HG02571 (cell line): ENCODE measurements around the gene FAM163B.
"Not testable (repeated sequence)": the region's sequence is repeated elsewhere in the genome, so short reads cannot be mapped to it uniquely, and the experiment has no call there.

Experiments used
- ATAC-seq: cut with Tn5 transposase; IDR thresholded peaks from one replicate; pipeline ENCODE4 v1.9.1; 2021; ENCODE audit warnings: mild to moderate bottlenecking, moderate library complexity; ENCODE audit not compliant: unreplicated experiment

The FAM163B gene

DNA sequence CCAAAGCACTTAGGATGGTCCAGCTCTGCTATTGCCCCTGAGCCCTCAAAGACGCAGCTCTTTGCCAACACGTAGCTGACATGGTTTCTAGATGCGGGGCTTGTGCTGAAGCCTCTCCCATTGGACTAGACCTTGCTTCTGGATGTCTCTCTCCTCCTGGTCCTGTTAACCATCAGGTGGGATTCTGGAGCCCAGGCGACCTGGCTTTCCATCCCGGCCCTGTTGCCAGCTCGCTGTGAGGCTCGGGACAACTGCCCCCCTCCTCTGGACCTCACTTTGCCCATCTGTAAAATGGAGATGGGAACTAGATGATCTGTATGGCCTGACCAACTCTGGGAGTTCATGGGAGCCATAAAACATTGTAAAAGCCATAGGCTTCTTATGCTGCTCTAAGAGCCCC is 31.0 kb upstream of the FAM163B start:
- no peak for ATAC-seq

DNA sequence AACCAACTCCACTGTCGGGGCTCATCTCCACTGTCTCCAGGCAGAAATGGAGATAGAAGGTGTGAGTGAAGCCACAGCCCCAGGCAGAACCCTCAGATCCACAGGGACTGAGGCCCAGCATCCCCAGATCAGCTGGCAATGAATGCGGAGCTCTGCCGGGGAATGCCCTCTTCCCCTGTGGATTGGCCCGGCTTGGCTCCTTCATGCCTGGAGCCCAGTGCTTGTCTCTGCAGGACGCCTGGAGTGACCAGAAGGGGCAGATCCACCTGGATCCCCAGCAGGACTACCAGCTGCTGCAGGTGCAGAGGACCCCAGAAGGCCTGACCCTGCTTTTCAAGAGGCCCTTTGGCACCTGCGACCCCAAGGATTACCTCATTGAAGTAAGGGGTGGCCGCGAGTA is 30.4 kb upstream of the FAM163B start:
- ATAC-seq, result no peak

DNA sequence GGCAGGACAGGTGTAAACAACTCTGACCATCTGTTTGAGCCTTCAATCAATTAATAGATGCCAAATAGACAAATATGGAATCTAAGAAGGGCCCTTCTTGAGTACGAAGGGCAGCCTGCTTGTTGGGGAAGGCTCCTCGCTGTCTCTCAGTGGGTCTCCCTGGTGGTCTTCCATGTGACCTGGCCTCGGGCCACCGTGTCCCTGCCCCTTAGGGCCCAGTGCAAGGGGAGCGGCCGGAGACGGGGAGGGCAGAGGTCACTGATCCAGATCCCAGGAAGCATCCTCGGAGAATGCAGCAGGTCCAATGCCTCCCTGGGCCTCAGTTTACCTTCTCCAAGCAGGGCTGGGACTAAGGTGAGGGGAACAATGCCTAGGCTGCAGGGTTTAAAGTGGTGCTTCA is 29.5 kb upstream of the FAM163B start:
- ATAC-seq, result no peak

DNA sequence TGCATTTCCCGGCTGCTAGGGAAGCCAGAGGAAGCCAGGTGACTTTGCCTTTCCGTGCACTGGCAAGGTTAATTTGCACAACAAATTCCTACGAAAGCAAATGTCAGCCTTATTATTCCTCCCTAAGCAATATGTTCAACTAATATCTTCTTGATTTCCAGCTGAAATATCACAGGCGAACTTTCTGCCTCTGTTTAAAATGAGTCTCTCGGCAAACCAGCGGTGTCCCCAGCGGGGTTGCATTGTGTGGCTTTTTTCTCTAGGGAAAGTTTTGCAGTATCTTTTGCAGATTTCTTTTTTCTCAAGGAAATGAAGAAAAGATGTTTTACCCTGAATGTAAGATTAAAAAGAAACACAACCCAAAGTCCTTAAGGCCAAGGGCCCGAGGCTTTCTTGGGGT is 28.9 kb upstream of the FAM163B start:
- no peak for ATAC-seq

DNA sequence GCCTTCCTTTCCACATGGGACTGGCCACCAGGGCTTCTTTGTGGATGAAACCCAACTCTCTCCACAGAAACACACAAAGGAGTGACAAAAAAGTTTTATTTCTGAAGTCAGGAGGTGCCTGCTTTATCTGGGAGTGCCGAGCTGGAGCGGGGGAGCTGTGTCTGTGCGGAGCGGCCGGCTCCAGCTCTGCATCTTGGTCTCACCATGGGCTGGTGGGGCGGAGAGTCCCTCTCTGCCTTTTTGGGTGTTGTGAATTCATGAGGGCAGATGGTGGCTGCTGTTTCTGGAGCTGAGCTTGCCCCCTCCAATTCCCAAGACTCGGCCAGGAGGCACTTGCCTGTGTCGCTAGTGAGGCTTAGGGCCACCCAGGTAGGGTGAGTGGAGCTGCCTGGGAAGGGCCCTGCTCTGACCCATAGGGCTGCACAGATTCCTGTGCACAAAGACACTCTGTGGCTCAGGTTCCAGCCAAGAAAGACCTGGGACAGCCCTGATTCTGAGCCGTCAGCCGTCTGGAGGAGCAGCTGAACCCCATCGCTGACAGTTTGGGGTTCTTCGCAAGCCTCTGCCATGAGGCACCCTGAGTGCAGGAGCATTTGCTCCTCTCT is 28.4 kb upstream of the FAM163B start:
- no peak for ATAC-seq

DNA sequence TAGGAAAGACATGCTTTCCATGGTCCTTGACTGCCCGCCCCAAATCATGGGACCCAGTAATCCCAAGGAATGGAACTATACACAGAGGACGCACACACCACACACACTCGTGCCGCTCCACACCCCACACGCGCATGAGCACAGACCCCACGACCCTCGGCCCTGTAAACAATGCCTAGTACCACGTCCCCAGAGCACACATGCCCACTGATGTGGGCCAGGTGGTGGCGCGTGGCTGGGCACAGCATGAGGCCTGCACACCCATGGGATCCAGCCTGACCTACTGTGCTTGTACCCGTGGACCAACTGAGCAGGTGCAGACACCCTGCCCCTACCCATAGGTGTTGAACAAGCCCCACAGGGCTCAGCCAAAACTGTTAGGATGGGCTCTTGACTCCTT is 27.7 kb upstream of the FAM163B start:
- ATAC-seq, result no peak

DNA sequence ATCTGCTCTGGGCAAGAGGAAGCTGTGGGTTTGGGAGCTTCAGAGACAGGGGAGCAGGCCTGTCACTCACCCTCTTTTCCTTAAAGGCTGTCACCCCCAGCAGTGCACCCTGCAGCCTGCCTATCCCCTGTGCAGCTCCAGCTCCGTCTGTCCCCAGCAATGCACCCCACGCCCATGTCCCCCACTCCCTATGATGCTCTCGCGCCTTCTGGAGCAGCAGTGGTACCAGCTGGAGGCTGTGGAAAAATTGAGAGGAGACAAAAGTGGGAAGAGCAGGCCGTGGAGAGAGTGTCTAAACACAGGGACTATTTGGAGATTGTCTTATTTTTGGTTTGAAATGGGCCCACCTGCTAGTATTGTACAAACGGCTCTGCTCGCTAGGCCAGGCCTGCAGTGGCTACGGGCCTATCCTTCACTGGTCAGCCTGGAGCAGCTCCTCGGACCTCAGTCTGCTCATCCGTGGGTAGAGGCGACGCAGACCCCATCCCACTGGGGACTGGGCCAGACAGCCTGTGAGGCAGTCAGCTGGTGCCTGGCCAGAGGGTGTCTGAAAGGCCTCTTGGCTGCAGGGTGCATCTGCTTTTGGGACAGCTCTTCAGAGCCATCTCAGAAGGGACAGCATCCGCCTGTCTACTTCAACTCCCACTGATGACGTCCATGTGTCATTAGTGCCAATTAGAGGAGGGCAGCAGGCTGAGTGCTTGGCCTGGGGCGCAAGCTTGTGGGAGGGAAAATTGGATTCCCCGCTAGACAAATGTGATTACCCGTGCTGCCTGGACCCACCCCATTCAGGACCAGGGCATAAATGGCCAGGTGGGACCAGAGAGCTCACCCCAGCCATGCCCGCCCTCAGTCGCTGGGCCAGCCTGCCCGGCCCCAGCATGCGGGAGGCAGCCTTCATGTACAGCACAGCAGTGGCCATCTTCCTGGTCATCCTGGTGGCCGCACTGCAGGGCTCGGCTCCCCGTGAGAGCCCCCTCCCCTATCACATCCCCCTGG is 26.6 kb upstream of the FAM163B start, which contains the start of gene DBH:
Gene DBH (plus strand): TSS at position 831 of the 999 bp plus-strand sequence. CDS start 9 bp downstream, at position 840.
- no peak for ATAC-seq

DNA sequence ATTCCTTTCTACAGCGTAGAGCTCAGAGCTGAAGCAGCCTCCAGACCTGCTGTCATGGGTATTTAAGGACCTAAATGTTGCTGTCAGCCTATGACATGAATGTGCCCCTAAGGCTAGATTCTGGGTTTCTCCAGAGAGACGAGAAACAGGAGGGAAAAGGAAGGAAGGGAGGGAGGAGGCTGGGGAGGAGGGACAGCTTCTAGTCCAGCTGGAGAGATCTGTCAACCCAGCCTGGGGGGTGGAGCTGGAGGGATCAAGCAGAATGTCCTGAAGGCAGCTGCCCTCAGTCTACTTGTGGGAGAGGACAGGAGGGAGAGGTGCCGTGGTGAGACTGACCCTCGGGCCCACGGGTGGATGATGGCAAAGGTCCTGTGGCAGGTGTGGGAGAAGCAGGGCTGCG is 25.9 kb upstream of the FAM163B start:
- ATAC-seq, result no peak

DNA sequence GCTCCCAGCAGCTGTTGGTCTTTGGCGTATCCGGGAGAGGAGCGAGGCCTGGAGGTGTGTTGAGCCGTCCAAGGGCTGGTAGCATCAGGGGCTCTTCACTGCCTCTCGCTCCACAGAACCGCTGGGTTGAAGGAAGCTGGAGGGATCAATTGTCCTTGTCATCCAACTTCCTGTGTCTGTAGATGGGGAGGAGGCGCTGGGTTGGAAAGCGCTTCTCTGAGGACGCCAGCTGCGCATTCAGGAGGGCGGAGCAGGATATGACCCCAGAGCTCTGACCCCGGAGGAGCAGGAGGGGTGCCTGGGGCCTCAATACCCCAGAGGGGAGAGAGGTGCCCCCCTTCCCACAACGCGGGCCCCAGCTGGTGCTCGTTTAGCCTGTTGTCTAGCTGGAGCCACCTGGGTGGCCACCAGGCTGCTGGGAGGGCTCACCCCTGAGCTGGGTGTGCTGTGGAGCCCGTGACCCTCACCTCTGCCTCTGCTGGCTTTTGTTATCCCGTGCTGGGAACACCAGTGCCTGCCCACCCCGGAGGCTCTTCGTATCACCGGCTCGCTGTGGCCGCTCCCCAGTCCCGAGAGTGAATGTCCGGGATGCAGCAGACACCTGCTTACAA is 25.0 kb upstream of the FAM163B start:
- ATAC-seq, result no peak

DNA sequence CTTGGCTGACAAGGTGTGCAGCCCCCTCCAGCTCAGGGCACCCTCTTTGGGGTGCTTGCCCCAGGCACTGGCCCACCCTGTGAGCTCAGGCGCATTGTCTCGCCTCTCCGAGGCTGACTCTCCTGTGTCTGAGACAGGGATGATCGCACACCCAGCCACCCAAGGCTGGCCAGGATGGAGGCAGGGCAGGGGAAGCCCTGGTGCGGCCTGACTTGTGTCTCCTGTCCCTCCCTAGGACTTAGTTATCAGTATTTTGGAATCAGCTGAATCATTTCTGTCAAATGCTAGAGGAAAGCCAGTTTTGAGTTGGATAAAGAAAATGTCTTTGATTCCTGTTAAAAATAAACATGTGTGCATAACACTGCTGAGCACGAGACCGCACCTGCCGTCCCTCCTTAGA is 24.5 kb upstream of the FAM163B start:
- ATAC-seq, result no peak

DNA sequence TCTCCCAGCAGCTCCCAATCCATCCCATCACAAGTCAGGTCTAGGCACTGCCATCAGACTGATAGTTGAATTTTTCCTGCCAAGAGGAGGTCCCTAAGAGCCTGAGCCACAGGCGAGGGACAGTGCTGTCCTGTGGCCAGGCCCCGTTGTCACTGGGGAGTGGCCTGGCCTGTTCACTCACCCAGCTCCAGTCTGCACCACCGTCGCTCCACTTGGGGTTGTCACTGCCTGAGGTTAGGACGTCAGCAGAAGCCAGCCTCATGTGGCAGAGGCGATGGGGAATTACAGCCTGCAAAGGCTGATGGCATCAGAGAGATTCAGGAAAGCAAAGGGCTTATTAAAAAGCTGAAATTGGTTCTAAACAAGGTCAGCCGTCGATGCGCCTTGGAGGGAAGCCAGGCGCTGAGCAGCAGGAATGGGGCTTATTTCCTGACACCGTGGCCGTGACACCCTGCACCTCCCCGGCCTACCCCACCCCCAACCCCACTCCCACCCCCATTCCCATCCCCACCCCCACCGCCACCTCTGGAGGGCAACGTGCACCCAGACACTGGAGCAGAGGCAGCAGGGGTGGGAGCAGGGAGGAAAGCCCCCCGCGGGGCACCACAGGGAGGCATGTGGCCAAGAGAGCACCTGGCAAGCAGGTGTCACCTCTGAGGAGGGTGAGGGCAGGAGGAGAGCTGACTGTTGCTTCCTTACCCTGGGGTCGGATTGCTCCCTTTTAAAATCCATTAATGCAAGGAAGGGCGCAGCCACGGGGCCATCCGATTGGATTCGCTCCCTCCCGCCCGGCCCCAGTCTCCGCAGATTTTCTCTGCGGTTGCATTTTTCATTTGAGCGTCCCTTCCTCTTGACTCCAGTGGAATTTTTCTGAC is 23.9 kb upstream of the FAM163B start:
- ATAC-seq, result no peak

DNA sequence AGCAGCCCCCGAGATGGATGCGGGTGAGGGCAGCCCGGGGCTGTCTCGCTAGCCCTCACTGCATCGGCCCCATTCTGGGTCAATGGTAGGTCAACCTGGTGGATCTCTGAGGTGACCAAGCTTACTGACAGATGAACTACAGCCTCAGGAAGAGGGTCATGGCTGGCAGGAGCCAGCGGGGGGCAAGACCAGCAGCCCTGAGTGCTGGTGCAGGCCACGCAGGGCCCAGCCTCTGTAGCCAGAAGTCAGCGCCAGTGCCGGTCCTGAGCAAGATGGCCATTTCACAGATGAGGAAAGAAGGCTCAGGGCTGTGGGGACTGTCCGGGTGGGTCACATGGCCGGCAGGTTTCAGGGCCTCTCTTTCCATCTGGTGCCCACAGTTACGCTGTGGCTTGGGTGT is 21.9 kb upstream of the FAM163B start:
- ATAC-seq, result no peak

DNA sequence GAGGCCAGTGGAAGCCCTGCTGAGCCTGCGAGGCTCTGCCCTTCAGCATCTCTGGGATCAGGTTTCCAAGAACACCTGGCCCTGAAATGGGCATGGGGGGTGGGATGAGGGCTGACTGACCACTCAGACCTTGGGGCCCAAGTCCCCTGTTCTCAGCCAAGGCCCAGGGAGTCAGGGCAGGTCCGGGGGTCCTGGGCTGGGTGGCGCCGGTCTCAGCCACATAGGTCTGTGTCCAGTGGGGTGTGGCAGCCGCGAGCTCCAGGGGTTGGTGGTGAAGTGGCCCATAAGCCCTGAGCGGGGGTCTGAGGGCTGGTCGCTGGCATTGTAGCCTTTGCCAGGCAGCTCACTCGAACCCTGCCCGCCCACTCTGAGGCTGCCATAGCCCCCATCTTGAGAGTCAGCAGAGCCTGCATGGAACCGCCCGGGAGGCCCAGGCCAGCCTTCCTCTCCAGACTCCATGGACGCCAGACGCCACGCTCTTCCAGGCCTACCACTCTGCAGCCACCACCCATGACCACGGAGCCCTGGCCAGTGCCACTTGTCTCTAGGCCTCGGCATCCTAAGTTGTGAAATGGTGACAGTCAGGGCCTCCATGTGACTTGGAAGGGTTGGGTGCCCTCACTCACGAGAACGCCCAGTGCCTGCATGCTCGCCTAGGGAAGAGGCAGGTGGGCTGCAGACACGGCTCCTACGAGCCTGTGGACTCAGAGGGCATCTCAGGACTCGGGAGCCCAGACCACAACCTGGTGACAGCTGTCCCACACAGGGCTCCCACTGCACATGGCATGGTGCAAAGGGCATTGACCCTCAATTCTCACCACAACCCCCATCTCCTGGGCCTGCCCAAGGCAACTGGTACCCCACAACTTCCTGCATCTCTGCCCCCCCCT is 20.3 kb upstream of the FAM163B start:
- ATAC-seq, result no peak

DNA sequence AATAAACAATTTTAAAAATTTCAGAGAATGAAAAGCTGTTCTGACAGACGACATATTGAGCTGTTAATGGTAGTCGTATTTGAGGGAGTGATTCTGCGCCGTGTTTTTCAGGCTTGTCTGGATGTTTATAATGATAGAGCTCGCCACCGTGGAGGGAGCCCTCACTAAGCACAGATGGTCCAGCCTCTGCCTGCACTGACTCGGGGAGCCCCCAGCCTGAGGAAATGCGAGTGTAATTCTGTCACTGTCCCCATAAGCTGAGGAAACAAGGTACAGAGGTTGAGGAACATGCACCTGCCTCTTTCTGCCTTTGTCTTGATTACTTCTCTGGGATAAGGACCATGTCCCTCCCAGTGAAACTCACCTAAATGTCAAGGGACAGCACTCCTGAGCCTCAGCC is 19.6 kb upstream of the FAM163B start:
- ATAC-seq, result no peak

DNA sequence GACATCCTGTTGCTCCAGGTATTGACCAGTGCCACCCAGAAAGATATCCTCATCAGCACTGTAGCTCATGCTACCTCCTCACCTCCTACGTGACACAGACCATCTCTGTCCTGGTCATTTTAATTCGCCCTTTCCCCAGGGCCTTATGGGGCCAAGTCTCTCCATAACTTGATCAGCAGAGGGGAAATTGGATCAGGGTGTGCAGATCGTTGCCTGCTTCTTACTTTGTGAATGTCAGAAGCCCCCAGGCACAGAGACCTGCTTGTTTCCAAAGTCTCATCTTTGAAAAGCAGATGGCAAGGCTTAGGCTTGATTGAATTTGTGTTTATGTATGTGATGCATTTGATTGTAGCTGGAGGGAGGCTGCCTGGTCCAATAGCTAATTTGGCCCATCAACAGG is 18.2 kb upstream of the FAM163B start:
- no peak for ATAC-seq

DNA sequence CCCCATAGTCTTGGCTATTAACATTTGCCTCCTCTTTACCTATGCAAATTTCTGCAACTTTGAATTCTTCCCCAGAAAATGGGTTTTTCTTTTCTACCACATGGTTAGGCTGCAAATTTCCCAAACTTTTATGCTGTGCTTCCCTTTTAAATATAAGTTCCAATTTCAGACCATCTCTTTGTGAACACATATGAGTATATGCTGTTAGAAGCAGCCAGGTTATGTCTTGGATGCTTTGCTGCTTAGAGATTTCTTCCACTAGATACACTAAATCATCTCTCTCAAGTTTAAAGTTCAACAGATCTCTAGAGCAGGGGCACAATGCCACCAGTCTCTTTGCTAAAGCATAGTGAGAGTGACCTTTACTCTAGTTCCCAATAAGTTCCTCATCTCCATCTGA is 16.8 kb upstream of the FAM163B start:
- not testable (repeated sequence) for ATAC-seq

DNA sequence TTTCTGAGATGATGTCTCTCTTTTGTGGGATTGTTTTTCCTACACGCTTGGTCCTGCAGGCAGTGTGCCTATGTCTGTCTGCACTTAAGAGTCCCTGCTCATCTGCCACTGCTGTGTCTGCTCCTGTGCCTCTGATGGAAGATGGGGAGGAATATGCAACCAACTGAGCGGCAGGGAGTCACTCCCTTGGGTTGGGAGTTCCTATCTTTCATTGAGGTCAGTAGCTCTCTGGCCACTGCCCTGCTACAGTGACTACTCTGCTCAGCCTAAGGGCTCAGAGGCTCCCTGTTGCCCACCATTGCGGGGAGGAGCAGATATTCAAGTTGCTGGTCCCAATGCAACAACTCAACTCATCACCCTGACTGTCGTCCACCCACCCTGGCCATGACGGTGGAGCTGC is 13.4 kb upstream of the FAM163B start:
- ATAC-seq, result no peak

DNA sequence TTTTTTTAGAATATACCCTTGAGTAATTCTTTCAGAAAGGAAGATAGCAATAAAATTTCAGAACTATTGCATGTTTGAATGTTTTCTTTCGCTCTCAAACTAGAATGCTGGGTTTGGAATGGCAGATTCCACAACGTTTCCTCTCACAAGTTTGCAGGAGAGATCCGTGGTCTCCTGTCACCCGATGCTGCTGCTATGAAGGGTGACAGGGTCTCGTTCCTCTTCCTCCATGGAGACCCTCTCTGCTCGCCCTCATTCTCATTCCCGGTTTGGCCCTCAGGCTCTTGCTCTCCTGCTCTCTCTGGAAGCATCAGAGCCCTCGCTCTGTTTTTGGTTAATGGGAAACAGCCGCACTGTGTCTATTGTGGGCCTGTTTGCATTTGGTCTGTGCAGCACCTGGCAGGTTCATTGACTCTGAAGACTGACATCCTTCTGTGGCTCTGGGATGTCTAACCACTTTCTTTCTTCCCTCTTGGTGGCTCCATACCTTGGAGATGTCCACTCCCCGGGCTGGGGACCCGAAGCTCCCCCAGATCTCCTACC is 12.6 kb upstream of the FAM163B start:
- ATAC-seq, result no peak

DNA sequence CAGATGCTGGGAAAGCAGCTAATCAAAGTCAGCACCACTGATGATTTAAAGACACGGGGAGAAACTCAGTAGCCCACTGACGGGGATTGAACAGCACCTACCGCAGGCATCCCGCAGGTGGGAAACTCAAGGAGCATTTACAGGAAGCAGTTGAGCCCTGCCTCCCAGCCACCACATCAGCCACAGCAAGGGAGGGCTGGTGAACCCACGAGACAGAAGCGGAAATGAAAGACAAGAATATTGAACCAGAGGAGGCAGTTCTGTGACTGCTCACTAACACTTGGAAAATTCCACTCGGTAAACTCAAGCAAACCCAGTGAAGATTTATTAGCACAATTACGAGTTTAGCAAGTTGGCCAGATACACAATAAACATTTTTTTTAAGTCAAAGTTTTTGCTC is 10.6 kb upstream of the FAM163B start:
- no peak for ATAC-seq

DNA sequence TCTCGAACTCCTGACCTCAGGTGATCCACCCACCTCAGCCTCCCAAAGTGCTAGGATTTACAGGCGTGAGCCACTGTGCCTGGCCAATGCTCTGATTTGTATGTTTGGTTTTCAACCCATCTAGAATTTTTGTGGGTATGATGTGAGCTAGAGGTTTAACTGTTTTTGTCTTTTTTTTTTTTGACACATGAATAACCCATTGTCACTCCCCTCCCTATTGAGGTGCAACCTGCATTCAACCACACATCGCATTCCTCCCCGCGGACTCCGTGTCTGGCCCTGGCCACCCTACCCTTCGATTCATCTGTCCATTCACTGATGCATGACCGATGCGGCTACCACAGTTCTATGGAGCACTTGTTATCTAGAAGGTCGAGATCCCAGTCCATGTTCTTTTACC is 9.5 kb upstream of the FAM163B start:
- no peak for ATAC-seq
